GM19043 (cell line): ENCODE results near the gene HPRT1.

ENCODE experiments used
- ATAC-seq: cut with Tn5 transposase; IDR thresholded peaks from one replicate; pipeline ENCODE4 v1.9.1; 2021; ENCODE audit warnings: low read depth; ENCODE audit not compliant: unreplicated experiment

Gene HPRT1

DNA sequence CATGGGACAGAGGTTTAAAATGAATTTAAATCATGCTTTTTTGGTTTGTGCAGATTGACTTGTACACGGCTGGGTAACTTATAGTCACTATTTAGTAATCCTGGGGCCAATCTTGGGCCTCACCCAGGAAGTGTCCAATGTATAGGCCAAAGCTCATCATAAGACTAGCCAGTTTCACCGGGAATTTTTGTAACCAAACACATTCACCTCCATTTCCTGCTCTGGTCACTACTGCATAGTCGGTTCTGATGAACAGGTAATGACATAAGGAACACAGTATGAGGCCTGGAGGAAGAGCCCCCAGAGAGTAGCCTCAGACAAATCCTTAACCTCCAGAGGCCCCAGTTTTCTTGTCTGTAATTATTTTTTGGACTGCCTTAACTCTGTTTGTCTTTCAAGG is 81.9 kb downstream of the HPRT1 start:
- no peak for ATAC-seq

DNA sequence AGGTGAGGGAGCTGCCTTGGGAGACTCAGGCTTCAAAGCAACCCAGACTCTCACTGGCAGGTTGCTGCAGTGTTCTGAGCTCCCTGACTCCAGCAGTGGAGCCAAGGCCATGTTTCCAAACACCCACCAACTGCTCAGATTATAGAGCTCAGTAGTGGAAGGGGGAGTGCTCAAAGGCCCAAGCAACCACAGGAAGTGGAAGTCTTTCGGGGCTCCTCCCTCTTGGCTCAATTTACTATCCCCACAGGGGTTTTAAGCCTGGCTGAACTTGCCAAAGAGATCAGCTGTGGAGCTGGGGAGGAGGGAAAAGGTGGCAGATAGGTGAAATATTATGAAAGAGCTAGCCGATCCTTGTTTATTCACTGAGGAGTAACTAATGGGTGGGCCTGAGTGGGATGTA is 82.5 kb downstream of the HPRT1 start:
- ATAC-seq = peak; percentile 55

DNA sequence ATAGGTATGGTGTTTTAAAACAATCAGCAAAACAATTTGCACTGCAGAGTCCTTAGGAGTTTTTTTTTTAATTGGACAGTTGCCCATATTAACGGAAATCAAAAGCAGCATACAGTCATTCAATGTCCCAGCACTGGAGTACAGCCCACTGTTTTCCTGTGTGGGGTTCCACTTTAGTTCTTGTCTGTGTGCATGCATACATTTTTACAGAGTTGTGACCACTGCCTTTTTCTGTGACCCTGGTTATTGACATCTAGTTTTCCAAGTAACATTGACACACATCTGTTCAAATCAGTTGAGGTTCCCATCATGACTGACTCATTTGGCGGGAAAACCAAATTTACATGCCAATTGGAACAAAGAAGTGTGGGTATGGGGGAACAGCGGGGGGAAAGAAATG is 83.3 kb downstream of the HPRT1 start:
- ATAC-seq = no peak

DNA sequence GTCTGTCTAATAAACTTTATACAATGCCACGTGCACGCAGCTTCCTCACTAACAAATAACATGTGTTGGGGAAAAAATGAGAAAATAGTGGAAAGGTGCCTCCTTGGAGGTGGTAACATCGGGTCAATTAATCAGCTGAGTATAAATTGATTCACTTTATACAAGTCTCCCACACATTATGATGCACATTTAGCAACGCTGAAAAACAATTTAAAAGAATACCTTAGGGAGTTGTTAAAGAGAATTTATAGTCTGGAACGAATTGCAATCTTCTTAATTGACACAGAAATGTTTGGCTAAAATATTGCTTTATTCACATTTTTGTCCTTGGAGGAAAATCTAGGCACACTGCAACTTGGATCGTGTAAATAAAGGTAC is 84.2 kb downstream of the HPRT1 start:
- no peak for ATAC-seq

DNA sequence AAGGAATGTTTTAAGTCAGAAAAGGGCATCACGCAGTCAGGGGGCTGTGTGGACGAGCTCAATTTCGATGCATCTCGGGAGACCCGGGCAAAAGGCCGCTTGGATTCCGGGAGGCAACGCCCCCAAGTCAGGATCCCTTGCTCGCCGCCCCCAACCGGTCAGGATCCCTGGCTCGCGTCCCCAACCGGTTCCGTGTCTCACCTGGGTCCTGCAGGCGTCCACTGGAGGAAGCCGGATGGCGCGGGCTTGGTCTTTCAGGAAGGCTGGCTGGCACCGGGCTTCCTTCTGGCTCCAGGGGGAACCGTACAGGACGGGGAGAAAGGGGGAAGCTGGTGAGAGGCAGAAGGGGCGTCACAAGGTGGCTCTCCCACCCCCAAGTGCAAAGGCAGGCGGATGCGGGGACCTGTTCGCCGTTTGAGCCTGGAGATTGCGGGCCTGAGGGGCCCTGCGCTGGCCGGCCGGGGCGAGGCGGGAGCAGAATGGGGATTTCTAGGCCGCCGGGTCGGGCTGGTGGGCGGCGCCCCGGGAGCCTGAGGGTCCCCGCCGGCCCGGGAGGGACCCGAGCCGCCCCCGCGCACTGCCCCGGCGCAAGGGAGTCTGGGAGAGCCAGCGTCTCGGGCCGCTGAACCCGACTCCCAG is 84.7 kb downstream of the HPRT1 start:
- no peak for ATAC-seq

DNA sequence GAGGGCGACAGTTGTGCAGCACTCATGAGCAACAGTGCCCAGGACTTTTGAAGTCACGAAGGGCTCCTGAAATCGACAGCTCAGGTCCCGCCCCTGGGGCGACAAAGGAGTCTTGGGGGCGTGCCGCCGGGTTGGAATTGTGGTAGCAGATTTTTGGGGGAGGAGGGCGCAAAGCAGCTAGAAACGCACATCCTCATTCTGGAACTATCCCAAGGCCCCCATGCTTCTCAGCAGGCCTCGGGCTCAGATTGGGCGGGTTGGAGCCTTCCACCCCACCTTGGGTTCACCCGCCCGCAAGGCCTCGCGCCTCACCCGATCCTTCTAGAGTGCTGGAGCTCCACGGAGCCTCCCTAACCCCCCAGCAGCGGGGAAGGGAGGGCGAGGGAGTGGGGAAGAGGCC is 85.5 kb downstream of the HPRT1 start:
- ATAC-seq = no peak

DNA sequence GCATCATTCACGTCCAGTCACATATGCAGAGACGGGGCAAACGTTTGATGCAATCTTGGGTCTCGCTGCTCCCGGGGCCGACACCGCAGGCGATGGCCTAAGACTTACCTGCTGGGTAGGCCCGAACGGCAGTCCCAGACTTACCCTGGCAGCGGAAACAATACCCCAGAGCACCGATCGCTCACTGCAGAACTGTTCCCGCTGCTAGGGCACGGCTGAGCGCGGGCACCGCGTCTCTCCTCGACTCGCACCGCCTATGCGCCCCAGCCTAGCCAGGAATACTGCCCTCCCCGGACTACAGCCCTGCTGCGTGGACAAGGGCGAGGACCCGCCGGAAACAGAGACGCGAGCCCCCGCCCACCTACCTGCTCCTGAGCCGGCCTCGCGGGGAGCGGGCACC is 86.2 kb downstream of the HPRT1 start:
- ATAC-seq = no peak

DNA sequence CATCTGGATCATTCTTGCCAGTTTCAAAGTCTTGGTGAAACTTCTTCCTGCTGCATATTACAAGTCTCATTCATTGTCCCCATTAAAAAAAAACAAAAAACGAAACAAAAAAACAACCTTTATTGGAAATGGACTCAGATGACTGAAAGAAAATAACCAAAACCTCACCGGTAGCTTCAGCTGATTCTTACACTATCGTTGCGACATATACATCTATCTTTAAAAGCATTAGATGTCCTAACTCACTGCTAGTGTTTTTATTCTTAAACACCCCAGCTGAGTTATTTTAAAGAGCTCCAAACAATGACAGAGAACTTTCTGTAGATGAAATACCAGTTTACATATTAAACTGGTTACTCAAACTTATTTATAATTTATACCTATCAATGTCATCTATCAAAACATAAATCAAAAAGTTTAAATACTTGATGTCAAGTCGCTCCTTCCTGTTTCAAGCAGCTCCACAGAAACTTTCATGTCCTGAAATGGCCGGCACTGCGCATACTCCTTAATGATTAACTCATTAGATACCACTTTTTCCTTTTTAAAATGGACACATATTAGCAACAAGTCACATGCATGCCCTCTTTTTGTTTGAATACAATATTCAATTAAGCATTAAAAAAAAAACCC is 87.2 kb downstream of the HPRT1 start:
- no peak for ATAC-seq

DNA sequence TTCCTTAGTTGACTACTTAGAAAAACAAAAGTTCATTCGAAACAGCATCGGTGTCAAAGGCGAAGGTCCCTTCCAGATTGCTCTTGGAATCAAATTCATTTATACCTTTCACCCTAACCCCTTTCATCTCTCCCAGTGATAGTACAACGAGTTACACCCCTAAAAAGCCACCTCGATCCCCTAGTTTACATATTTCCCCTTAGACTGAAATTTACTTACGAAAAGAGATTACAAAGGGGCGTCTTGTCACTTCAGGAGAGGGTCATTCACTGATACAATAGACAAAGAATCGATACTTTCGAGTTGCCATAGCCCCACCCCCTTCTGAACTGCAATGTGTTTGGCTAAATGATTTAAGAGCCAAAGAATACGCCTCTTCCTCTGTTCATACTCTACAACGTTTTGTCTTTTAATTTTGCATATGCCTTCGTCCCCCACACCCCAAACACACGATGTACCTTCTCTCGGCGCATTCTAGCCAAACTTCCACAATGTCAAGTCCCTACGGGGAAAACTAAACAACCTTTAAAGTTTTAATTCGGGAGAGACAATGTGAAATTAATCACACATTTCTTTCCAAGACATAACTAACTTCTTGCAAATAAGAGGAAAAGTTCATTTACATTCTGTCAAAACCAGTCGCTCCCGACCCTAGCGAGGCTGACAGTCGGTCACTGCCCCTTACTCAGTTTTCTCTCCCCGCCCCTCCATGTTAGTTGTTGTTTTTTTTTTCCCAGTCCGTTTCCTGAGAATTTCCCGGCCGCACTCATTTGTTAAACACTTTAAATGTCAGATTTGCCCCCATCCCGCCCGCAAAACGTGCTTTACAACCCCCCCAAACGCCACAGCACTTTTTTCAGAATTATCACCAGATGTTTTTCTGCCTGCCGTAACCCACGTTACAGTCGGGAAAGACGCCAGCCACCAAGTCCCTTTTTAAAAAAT is 88.6 kb downstream of the HPRT1 start:
- no peak for ATAC-seq
